GM12878 (cell line): Measurements from ENCODE around the gene NFU1. TPM values are rescaled to one million over a fixed set of nuclear protein-coding genes. Genes with fewer than 3 reads are reported as not detected.

ENCODE experiments used
- ATAC-seq: fragments of 200-7000 bp; cut with Tn5 transposase; 3 replicates; pipeline ENCODE4 v1.9.1; 2020; ENCODE audit warnings: mild to moderate bottlenecking, moderate library complexity
- BruUV-seq: library from RNA; stranded (reverse); fragments of 400-500 nt; replicated peaks from 2 replicates; lab custom pipeline; 2021; lab: Mats Ljungman, UMichigan
- CTCF ChIA-PET: fragments of 300-600 bp; sonication (Branson Sonifier 250); formaldehyde crosslinking; extraction: SDS; loops from one replicate; lab custom pipeline; 2021; ENCODE audit warnings: inconsistent platforms; lab: Yijun Ruan, JAX
- POLR2A ChIA-PET: fragments of 350-600 bp; formaldehyde crosslinking; extraction: SDS; loops from one replicate; lab custom pipeline; 2021; ENCODE audit warnings: inconsistent platforms; lab: Charles Lee
- RAD21 ChIA-PET: fragments of 300-600 bp; sonication (Branson Sonifier 250); formaldehyde crosslinking; loops from one replicate; lab custom pipeline; 2023; ENCODE audit warnings: antibody characterized with exemption; ENCODE audit not compliant: unreplicated experiment; lab: Charles Lee
- SMC1A ChIA-PET: fragments of 300-600 bp; sonication (Branson Sonifier 250); formaldehyde crosslinking; loops from one replicate; lab custom pipeline; 2023; ENCODE audit not compliant: unreplicated experiment, uncharacterized antibody; lab: Charles Lee
- DNase-seq: peaks from one replicate; pipeline ENCODE4 v3.0.0-alpha.2; 2011; ENCODE audit warnings: low read depth, low spot score
- FAIRE-seq: peaks from 3 replicates; lab custom pipeline; 2011; peaks lifted over from hg19 to GRCh38; lab: Jason Lieb, UNC
- H2AFZ ChIP-seq: 2 replicates; pipeline ENCODE4 v1.6.0; 2011; ENCODE audit warnings: low read depth, low read length, control low read depth; ENCODE audit not compliant: control insufficient read depth
- H3K27ac ChIP-seq: 2 replicates; pipeline ENCODE4 v1.5.1; 2011; ENCODE audit warnings: control low read depth; ENCODE audit not compliant: control insufficient read depth, insufficient read depth
- H3K27me3 ChIP-seq, 2 experiments: replicated peaks in 1 of 2; 2 replicates each; pipeline versions ENCODE4 v1.6.0 to v1.6.1; 2011; ENCODE audit warnings: low read length in 1 of 2; ENCODE audit not compliant: control insufficient read depth in 2 of 2, insufficient read depth in 2 of 2
- H3K36me3 ChIP-seq, 2 experiments: 2 replicates each; pipeline ENCODE4 v1.5.1; 2011; ENCODE audit warnings: low read length in 1 of 2; ENCODE audit not compliant: control insufficient read depth in 2 of 2, insufficient read depth in 2 of 2
- H3K4me1 ChIP-seq: 2 replicates; pipeline ENCODE4 v1.6.1; 2011; ENCODE audit warnings: mild to moderate bottlenecking, low read length, moderate library complexity, mixed read lengths; ENCODE audit not compliant: control insufficient read depth, insufficient read depth
- H3K4me2 ChIP-seq: 2 replicates; pipeline ENCODE4 v1.6.0; 2011; ENCODE audit warnings: control low read depth; ENCODE audit not compliant: control insufficient read depth, insufficient read depth
- H3K4me3 ChIP-seq: fragments of 200-600 bp; sonication (generic); 2 replicates; pipeline ENCODE4 v1.5.1; 2016
- H3K79me2 ChIP-seq: 2 replicates; pipeline ENCODE4 v1.6.0; 2011; ENCODE audit warnings: low read length; ENCODE audit not compliant: control insufficient read depth, insufficient read depth
- H3K9ac ChIP-seq: 2 replicates; pipeline ENCODE4 v1.8.0; 2011; ENCODE audit warnings: low read length, control low read depth, mixed read lengths; ENCODE audit not compliant: control insufficient read depth, insufficient read depth
- H3K9me3 ChIP-seq: replicated peaks from 3 replicates; pipeline ENCODE4 v1.5.1; 2011; ENCODE audit warnings: mild to moderate bottlenecking, low read length; ENCODE audit not compliant: control insufficient read depth, insufficient read depth
- H4K20me1 ChIP-seq: 2 replicates; pipeline ENCODE4 v1.6.0; 2011; ENCODE audit not compliant: control insufficient read depth, insufficient read depth
- ATF2 ChIP-seq: IDR thresholded peaks from 2 replicates; pipeline ENCODE4 v1.6.1; 2012; ENCODE audit warnings: low read length, inconsistent platforms
- BCL3 ChIP-seq: IDR thresholded peaks from 2 replicates; pipeline ENCODE4 v1.6.1; 2011; ENCODE audit warnings: borderline replicate concordance, low read depth, mild to moderate bottlenecking, moderate library complexity, low read length; ENCODE audit not compliant: insufficient read depth, poor library complexity, severe bottlenecking
- BRCA1 ChIP-seq: IDR thresholded peaks from 2 replicates; pipeline ENCODE4 v1.6.1; 2011; ENCODE audit warnings: low read depth, low read length, improper control_type of control experiment
- CBX5 ChIP-seq: sonication (generic); IDR thresholded peaks from 2 replicates; pipeline ENCODE4 v1.6.1; 2016; ENCODE audit warnings: low read depth, moderate library complexity, mild to moderate bottlenecking, inconsistent platforms
- FOS ChIP-seq: IDR thresholded peaks from 3 replicates; pipeline ENCODE4 v1.6.1; 2011; ENCODE audit warnings: borderline replicate concordance; ENCODE audit not compliant: insufficient read length; ENCODE audit errors: extremely low read depth
- HDAC6 ChIP-seq: fragments of 200-600 bp; sonication (generic); IDR thresholded peaks from one replicate; pipeline ENCODE4 v1.8.0; 2017; ENCODE audit warnings: antibody characterized with exemption; ENCODE audit not compliant: unreplicated experiment
- HSF1 ChIP-seq: fragments of 150-350 bp; IDR thresholded peaks from 2 replicates; pipeline ENCODE4 v1.6.1; 2014; ENCODE audit warnings: mild to moderate bottlenecking, low read depth, low read length
- NBN ChIP-seq: fragments of 450-650 bp; IDR thresholded peaks from 2 replicates; pipeline ENCODE4 v1.6.1; 2016
- POLR2A ChIP-seq: IDR thresholded peaks from 2 replicates; pipeline ENCODE4 v1.6.1; 2011; ENCODE audit warnings: low read depth, mild to moderate bottlenecking, low read length
- POLR2AphosphoS2 ChIP-seq: IDR thresholded peaks from 2 replicates; pipeline ENCODE4 v1.6.1; 2011; ENCODE audit warnings: low read depth, mild to moderate bottlenecking, low read length, improper control_type of control experiment, moderate library complexity
- SMAD1 ChIP-seq: fragments of 450-650 bp; IDR thresholded peaks from 2 replicates; pipeline ENCODE4 v1.6.1; 2018; ENCODE audit warnings: mild to moderate bottlenecking, low read depth; ENCODE audit not compliant: partially characterized antibody
- SP1 ChIP-seq: IDR thresholded peaks from one replicate; pipeline ENCODE4 v1.6.1; 2011; ENCODE audit warnings: low read depth, low read length
- STAT3 ChIP-seq: IDR thresholded peaks from 2 replicates; pipeline ENCODE4 v1.6.1; 2011; ENCODE audit warnings: low read depth, low read length, improper control_type of control experiment
- TBL1XR1 ChIP-seq: IDR thresholded peaks from 2 replicates; pipeline ENCODE4 v1.6.1; 2012; ENCODE audit warnings: low read depth, low read length, improper control_type of control experiment
- TCF3 ChIP-seq: IDR thresholded peaks from 2 replicates; pipeline ENCODE4 v1.6.1; 2012; ENCODE audit warnings: low read depth, mild to moderate bottlenecking, low read length, borderline replicate concordance; ENCODE audit not compliant: insufficient read depth
- WRNIP1 ChIP-seq: IDR thresholded peaks from 2 replicates; pipeline ENCODE4 v1.6.1; 2011; ENCODE audit warnings: low read depth, low read length, improper control_type of control experiment, borderline replicate concordance
- ZBED1 ChIP-seq: IDR thresholded peaks from 2 replicates; pipeline ENCODE4 v1.6.1; 2016; ENCODE audit warnings: borderline replicate concordance
- ZNF207 ChIP-seq: fragments of 450-650 bp; IDR thresholded peaks from 2 replicates; pipeline ENCODE4 v1.6.1; 2014; ENCODE audit warnings: antibody characterized with exemption, mild to moderate bottlenecking, borderline replicate concordance
- ZNF24 ChIP-seq: fragments of 450-650 bp; IDR thresholded peaks from 2 replicates; pipeline ENCODE4 v1.6.1; 2017; ENCODE audit warnings: antibody characterized with exemption, mild to moderate bottlenecking
- ZSCAN29 ChIP-seq: fragments of 450-650 bp; IDR thresholded peaks from 2 replicates; pipeline ENCODE4 v1.6.1; 2017; ENCODE audit warnings: mild to moderate bottlenecking, moderate library complexity
- WGBS: methylation state at CpG from one replicate; pipeline ENCODE4 v1.1.6; 2016; ENCODE audit warnings: low lambda C conversion rate; ENCODE audit not compliant: insufficient replicate concordance, insufficient coverage; ENCODE audit errors: missing lambda C conversion rate; 5-methylcytosine and 5-hydroxymethylcytosine counted together
- in situ Hi-C: fragments of 300-500 bp; cut with MboI; formaldehyde crosslinking; loops from 9 replicates; pipeline ENCODE4 v1.14.3; 2018; ENCODE audit warnings: mixed read lengths
- intact Hi-C: fragments of 100-400 bp; cut with micrococcal nuclease; formaldehyde crosslinking; loops from one replicate; pipeline ENCODE4 v1.14.2; 2022; ENCODE audit not compliant: unreplicated experiment
- polyA plus RNA-seq, 11 experiments: library from polyadenylated mRNA; depleted of rRNA in 4 of 11; unstranded in 6 of 11; stranded (reverse) in 5 of 11; fragments of >200 nt; fragmentation: Nextera tagmentation in 4 of 11; fragmentation: Illumina TruSeq in 1 of 11; extraction: Ambion mirVana in 4 of 11; extraction: Trizol in 1 of 11; gene quantifications; 1 replicate in 1 of 11; 2 replicates in 10 of 11; pipeline versions ENCODE4 v1.2.1 to v1.2.3, GENCODE V29; 2011 to 2016; ENCODE audit warnings: inconsistent platforms in 2 of 11, missing spikeins in 2 of 11, low read depth in 1 of 11
- total RNA-seq, 4 experiments: library from RNA; depleted of rRNA in 3 of 4; stranded (reverse); fragments of >200 nt in 3 of 4; fragmentation: Illumina TruSeq in 1 of 4; extraction: Trizol in 1 of 4; gene quantifications; 2 replicates each; pipeline versions ENCODE4 v1.2.1 to v1.2.3, GENCODE V29; 2013 to 2021

NFU1 gene
- total and polyA plus RNA-seq, 10 of the 15 experiments (the other 5 are each of a cell fraction or from before 2014, with no cell fraction given): 27.3 to 86.0 (median 41.5) TPM

- TF ChIP-seq POLR2AphosphoS2 (no peak), ZNF207 (no peak), BRCA1 (no peak), TBL1XR1 (no peak), ATF2 (no peak), HSF1 (no peak), ZBED1 (no peak), ZSCAN29 (no peak), SP1 (no peak), FOS (no peak), HDAC6 (no peak), NBN (no peak), BCL3 (no peak), TCF3 (no peak), ZNF24 (no peak), WRNIP1 (no peak), POLR2A (no peak), CBX5 (no peak), SMAD1 (no peak), STAT3 (no peak)
- no peak for DNase-seq
- ChIA-PET CTCF (interaction anchor here (1.7 kb wide), 1 partner anchor 12 kb away, joined by 6 read pairs; the partner anchor contains the start of gene NFU1), SMC1A (no interaction called here), RAD21 (no interaction called here), POLR2A (no interaction called here)
- H3K9ac ChIP-seq: no peak overlapping the region
- H2AFZ ChIP-seq: no peak overlapping the region
- intact Hi-C loops (no loop called here), in situ Hi-C loops (no loop called here)
- no peak for ATAC-seq
- no peak overlapping the region for H3K4me3 ChIP-seq
- no TSS peak for BruUV-seq
- WGBS: 100% methylated on average over 2 of the region's 2 CpGs
- H3K79me2 ChIP-seq: no peaks in the 10 kb centered on the region
- H3K4me1 ChIP-seq: peaks cover 3% of the 10 kb centered on the region; the same call in 1 of the 2 replicates
- H3K27me3 ChIP-seq: no peaks in the 10 kb centered on the region
- FAIRE-seq: peak; percentile 71
- H3K4me2 ChIP-seq: no peak overlapping the region
- H3K36me3 ChIP-seq: no peaks in the 10 kb centered on the region; a peak in 2 of 4 replicates
- H3K9me3 ChIP-seq: no peaks in the 10 kb centered on the region
- no peaks in the 10 kb centered on the region for H4K20me1 ChIP-seq
- H3K27ac ChIP-seq: no peak overlapping the region
Measured at GRCh38 chr2:69424419-69424818, 12.8 kb downstream of the NFU1 start.
